WTC11 (cell line): ENCODE data around the gene SERTAD2.

Experiments used
- ELF4 ChIP-seq: sonication (generic); formaldehyde crosslinking; IDR thresholded peaks from 2 replicates; pipeline ENCODE4 v1.8.1; 2022; ENCODE audit warnings: low read depth, mild to moderate bottlenecking, moderate library complexity, missing genetic modification reagents
- JUN ChIP-seq: sonication (generic); formaldehyde crosslinking; IDR thresholded peaks from 2 replicates; pipeline ENCODE4 v1.8.0; 2023; ENCODE audit warnings: mild to moderate bottlenecking, missing genetic modification reagents
- MAX ChIP-seq: sonication (generic); formaldehyde crosslinking; IDR thresholded peaks from 2 replicates; pipeline ENCODE4 v1.8.0; 2022; ENCODE audit warnings: mild to moderate bottlenecking, missing genetic modification reagents
- SP1 ChIP-seq: sonication (generic); formaldehyde crosslinking; conservative IDR thresholded peaks from 2 replicates; pipeline ENCODE4 v1.8.1; 2022; ENCODE audit warnings: missing genetic modification reagents
- ZNF263 ChIP-seq: sonication (generic); formaldehyde crosslinking; IDR thresholded peaks from 2 replicates; pipeline ENCODE4 v1.8.1; 2022; ENCODE audit warnings: low read depth, mild to moderate bottlenecking, moderate library complexity, missing genetic modification reagents
- TF ChIP-seq, protein P1 (sequence below): fragments of 200-600 bp; IDR thresholded peaks from 2 replicates; pipeline ENCODE4 v1.8.0; 2022; ENCODE audit warnings: antibody characterized with exemption

GRCh38 chr2:64650296-64650695 lies 3.4 kb downstream of the SERTAD2 start:
- TF ChIP-seq MAX (no peak), ELF4 (CRISPR knock-in tag) (no peak), JUN (CRISPR knock-in tag) (no peak), SP1 (CRISPR knock-in tag) (no peak), ZNF263 (CRISPR knock-in tag) (no peak)
- TF ChIP-seq, protein P1, sequence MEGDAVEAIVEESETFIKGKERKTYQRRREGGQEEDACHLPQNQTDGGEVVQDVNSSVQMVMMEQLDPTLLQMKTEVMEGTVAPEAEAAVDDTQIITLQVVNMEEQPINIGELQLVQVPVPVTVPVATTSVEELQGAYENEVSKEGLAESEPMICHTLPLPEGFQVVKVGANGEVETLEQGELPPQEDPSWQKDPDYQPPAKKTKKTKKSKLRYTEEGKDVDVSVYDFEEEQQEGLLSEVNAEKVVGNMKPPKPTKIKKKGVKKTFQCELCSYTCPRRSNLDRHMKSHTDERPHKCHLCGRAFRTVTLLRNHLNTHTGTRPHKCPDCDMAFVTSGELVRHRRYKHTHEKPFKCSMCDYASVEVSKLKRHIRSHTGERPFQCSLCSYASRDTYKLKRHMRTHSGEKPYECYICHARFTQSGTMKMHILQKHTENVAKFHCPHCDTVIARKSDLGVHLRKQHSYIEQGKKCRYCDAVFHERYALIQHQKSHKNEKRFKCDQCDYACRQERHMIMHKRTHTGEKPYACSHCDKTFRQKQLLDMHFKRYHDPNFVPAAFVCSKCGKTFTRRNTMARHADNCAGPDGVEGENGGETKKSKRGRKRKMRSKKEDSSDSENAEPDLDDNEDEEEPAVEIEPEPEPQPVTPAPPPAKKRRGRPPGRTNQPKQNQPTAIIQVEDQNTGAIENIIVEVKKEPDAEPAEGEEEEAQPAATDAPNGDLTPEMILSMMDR, result no peak
